ENCODE data around the gene HLA-C. TPM values are rescaled to one million over a fixed set of nuclear protein-coding genes. Genes with fewer than 3 reads are reported as not detected.

The HLA-C gene
- total and polyA plus RNA-seq, 5 donors: 183 to 425 (median 306) TPM

Other genes with a start within 250 kb of the HLA-C start
- not detected for gene C6orf15, start 159.5 kb downstream of the HLA-C start, total RNA-seq
- gene C6orf15, start 159.5 kb downstream of the HLA-C start, polyA plus RNA-seq: not detected
- 1 to 10 TPM; 1.4 to 4.5 (median 4.4) TPM for gene PSORS1C1, start 157.3 kb downstream of the HLA-C start, total RNA-seq
- gene PSORS1C1, start 157.3 kb downstream of the HLA-C start, polyA plus RNA-seq: 6.5 TPM
- under 1 TPM in 2 of 4 donors, not detected in 2; 0.14 to 0.17 TPM for gene CDSN, start 151.6 kb downstream of the HLA-C start, total RNA-seq
- 0.11 TPM for gene CDSN, start 151.6 kb downstream of the HLA-C start, polyA plus RNA-seq
- gene PSORS1C2, start 133.0 kb downstream of the HLA-C start, total RNA-seq: not detected
- gene PSORS1C2, start 133.0 kb downstream of the HLA-C start, polyA plus RNA-seq: not detected
- 10 to 100 TPM; 10.8 to 16.7 (median 12.9) TPM for gene CCHCR1, start 114.3 kb downstream of the HLA-C start, total RNA-seq
- 9.6 TPM for gene CCHCR1, start 114.3 kb downstream of the HLA-C start, polyA plus RNA-seq
- gene TCF19, start 113.5 kb downstream of the HLA-C start, total RNA-seq: 1 to 10 TPM; 2.0 to 5.5 (median 3.7) TPM
- gene TCF19, start 113.5 kb downstream of the HLA-C start, polyA plus RNA-seq: 2.0 TPM
- gene POU5F1, start 101.4 kb downstream of the HLA-C start, total RNA-seq: 1 to 10 TPM in 2 of 4 donors, under 1 TPM in 2; 0.34 to 1.2 (median 0.87) TPM
- 0.57 TPM for gene POU5F1, start 101.4 kb downstream of the HLA-C start, polyA plus RNA-seq
- gene HLA-B, start 85.1 kb upstream of the HLA-C start, total RNA-seq: 100 to 1,000 TPM; 283 to 475 (median 403) TPM
- gene HLA-B, start 85.1 kb upstream of the HLA-C start, polyA plus RNA-seq: 448 TPM
- 10 to 100 TPM; 10.1 to 13.6 (median 11.3) TPM for gene MICA, start 131.5 kb upstream of the HLA-C start, total RNA-seq
- 8.8 TPM for gene MICA, start 131.5 kb upstream of the HLA-C start, polyA plus RNA-seq
- gene MICB, start 226.1 kb upstream of the HLA-C start, total RNA-seq: 1 to 10 TPM; 1.6 to 1.8 (median 1.6) TPM
- 1.2 TPM for gene MICB, start 226.1 kb upstream of the HLA-C start, polyA plus RNA-seq